Measurements from ENCODE around the gene PARN.

The PARN gene

DNA sequence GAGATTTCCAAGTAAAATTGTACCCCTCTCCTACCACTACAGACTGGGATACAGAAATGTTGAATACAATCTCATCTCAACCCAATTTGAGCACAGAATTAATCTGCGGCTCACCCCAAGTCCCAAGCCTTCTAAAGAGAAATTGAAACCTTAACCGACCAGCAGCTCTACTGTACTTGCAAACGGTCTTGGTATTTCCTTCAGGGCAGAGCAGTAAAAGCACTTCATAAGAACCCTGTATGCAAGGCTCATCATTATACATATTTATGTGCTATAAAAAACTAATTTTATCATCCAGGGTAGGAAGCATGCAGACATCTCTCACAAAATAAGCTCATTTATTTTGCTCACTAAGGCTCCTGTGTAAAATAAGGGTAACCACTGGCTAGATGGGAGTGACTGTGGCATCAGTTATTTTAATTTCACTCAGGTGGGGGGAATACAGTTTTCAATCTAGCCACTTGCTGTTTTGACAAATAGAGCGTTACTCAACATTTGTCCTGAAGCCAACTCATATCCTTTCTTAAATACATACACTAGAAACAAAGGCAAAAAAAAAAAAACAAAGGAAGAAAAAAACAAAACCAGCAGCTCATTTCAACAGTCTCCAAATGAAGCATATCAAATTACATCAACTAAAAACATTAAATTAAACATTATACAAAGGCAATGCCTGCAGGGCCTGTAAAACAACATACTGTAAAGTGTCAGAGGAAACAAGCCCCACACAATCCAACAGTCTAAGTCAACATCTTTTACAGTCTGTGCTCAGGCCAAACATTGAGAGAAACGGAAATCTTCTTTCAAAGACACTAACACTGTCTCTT, 65.0 kb downstream of the PARN start (continued):
- TF ChIP-seq ZNF639 (tag by site-specific recombination; IDR thresholded peaks at IDR 0.05) (no peak), ZNF521 (tag by site-specific recombination; IDR thresholded peaks at IDR 0.05) (no peak), PRDM10 (tag by site-specific recombination; IDR thresholded peaks at IDR 0.05) (peak; percentile 65), WT1 (tag by site-specific recombination; IDR thresholded peaks at IDR 0.05) (peak; percentile 78; the same call in 1 of the 2 replicates), ZNF610 (tag by site-specific recombination; IDR thresholded peaks at IDR 0.05; ENCODE audit: borderline replicate concordance) (0 out of 2 replicates have a peak, but pooled peaks have one; percentile 21), PRDM4 (tag by site-specific recombination; IDR thresholded peaks at IDR 0.05) (0 out of 2 replicates have a peak, but pooled peaks have one; percentile 56), ZFP41 (tag by site-specific recombination; IDR thresholded peaks at IDR 0.05; ENCODE audit: borderline replicate concordance) (no peak), ZNF600 (tag by site-specific recombination; IDR thresholded peaks at IDR 0.05) (peak; percentile 66; the same call in 1 of the 2 replicates), SCRT1 (tag by site-specific recombination; IDR thresholded peaks at IDR 0.05; ENCODE audit: borderline replicate concordance) (peak; percentile 70), ZNF426 (tag by site-specific recombination; IDR thresholded peaks at IDR 0.05) (no peak), ZNF2 (tag by site-specific recombination; IDR thresholded peaks at IDR 0.05) (peak; percentile 91), FEZF1 (tag by site-specific recombination; IDR thresholded peaks at IDR 0.05) (peak; percentile 88), ZNF473 (tag by site-specific recombination; IDR thresholded peaks at IDR 0.05) (no peak), ZNF366 (tag by site-specific recombination; conservative IDR thresholded peaks at IDR 0.05) (no peak), RBAK (tag by site-specific recombination; IDR thresholded peaks at IDR 0.05) (no peak), ZNF19 (tag by site-specific recombination; IDR thresholded peaks at IDR 0.05; ENCODE audit: low read depth) (no peak), ZNF791 (tag by site-specific recombination; IDR thresholded peaks at IDR 0.05) (no peak), KLF9 (tag by site-specific recombination; IDR thresholded peaks at IDR 0.05; ENCODE audit: low read depth) (no peak), ZNF629 (tag by site-specific recombination; IDR thresholded peaks at IDR 0.05) (peak; percentile 78), ZNF843 (tag by site-specific recombination; IDR thresholded peaks at IDR 0.05) (peak; percentile 83), HOXC10 (CRISPR knock-in tag; IDR thresholded peaks at IDR 0.05) (no peak), ZNF621 (tag by site-specific recombination; IDR thresholded peaks at IDR 0.05) (no peak), SP2 (tag by site-specific recombination; IDR thresholded peaks at IDR 0.05) (no peak), ZNF501 (tag by site-specific recombination; IDR thresholded peaks at IDR 0.05) (no peak), OSR2 (tag by site-specific recombination; IDR thresholded peaks at IDR 0.05) (peak; percentile 91), SP3 (tag by site-specific recombination; IDR thresholded peaks at IDR 0.05) (no peak), ZSCAN30 (tag by site-specific recombination; IDR thresholded peaks at IDR 0.05) (0 out of 2 replicates have a peak, but pooled peaks have one; percentile 7), ZNF214 (tag by site-specific recombination; IDR thresholded peaks at IDR 0.05; ENCODE audit: borderline replicate concordance) (no peak), ZNF510 (tag by site-specific recombination; IDR thresholded peaks at IDR 0.05; ENCODE audit: insufficient replicate concordance) (no peak)
- TF ChIP-seq, protein P1, sequence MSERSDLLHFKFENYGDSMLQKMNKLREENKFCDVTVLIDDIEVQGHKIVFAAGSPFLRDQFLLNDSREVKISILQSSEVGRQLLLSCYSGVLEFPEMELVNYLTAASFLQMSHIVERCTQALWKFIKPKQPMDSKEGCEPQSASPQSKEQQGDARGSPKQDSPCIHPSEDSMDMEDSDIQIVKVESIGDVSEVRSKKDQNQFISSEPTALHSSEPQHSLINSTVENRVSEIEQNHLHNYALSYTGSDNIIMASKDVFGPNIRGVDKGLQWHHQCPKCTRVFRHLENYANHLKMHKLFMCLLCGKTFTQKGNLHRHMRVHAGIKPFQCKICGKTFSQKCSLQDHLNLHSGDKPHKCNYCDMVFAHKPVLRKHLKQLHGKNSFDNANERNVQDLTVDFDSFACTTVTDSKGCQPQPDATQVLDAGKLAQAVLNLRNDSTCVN (tag by site-specific recombination; optimal IDR thresholded peaks at IDR 0.05), result no peak

Data from HEK293 (cell line).